HG03558 (cell line): Measurements from ENCODE around the gene AP1G2.
A peak's percentile ranks its signal among the peaks of the same experiment; 100 is the strongest.
"Not testable (repeated sequence)": the region's sequence is repeated elsewhere in the genome, so short reads cannot be mapped to it uniquely, and the experiment has no call there.

Experiments
- ATAC-seq: cut with Tn5 transposase; IDR thresholded peaks from one replicate; pipeline ENCODE4 v1.9.1; 2021; ENCODE audit warnings: moderate number of reproducible peaks; ENCODE audit not compliant: unreplicated experiment; ENCODE audit errors: extremely low read depth

AP1G2 gene

DNA sequence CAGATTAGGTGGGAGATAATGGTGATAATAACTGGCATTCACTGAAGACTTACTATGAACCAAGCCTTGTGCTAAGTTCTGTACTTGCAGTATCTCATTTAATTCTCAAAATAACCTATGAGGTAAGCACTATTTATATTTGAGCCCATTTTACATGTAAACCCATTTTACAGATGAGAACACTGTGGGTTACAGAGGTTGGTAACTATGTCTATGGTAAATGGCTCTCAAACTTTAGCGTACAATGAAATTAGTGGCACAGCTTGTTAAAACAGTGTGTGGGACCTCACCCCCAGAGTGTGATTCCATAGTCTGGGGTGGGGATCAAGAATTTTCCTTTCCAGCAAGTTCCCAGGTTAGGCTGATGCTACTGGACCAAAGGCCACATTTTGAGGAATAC, 33.2 kb upstream of the AP1G2 start:
- no peak for ATAC-seq

- ATAC-seq: no peak
These were observed 32.7 kb upstream of the AP1G2 start for GRCh38 chr14:23600322-23600707.

DNA sequence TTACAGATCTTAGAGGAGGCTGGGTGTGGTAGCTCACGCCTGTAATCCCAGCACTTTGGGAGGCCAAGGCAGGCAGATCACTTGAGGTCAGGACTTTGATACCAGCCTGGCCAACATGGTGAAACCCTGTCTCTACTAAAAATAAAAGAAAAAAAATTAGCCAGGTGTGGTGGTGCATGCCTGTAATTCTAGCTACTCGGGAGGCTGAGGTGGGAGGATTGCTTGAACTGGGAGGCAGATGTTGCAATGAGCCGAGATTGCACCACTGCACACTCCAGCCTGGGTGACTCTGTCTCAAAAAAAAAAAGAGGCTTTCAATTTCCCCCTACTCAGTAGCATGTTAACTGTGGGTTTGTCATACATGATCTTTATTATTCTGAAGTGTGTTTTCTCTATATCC, 26.6 kb upstream of the AP1G2 start:
- ATAC-seq: not testable (repeated sequence)

DNA sequence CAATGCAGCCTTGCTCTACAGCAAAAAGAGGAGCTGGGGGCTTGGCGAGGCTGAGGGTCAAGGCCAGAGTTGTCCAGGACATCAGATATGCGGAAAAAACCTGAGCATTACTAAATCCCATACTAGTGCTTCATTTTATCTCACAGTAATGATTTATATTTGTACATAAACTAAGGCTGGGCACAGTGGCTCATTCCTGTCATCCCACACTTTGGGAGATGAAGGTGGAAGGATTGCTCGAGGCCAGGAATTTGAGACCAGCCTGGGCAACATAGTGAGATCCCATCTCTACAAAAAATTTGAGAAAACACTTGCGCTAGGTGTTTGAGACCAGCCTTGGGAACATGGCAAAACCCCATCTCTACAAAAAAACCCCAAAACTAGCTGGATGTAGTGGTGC, 22.6 kb upstream of the AP1G2 start:
- no peak for ATAC-seq

DNA sequence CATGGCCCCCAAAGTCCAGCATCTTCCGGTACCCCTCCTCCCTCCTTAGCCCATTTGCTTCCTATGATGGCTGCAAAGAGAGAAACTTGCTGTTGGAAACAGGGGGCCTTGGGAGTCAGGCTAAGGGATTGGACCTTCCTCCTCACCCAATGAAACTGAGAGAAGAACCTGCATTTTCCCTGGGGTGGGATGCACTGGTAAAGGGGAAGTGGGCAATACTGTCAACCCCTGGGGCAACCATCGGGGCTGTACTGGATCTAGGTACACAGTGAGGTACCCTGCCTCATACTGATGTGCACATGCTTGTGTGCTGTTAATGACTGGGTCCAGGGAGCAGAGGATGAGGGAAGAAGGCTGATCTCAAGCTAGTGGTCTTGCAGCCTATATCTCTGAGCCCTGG, 22.0 kb upstream of the AP1G2 start:
- ATAC-seq: no peak

DNA sequence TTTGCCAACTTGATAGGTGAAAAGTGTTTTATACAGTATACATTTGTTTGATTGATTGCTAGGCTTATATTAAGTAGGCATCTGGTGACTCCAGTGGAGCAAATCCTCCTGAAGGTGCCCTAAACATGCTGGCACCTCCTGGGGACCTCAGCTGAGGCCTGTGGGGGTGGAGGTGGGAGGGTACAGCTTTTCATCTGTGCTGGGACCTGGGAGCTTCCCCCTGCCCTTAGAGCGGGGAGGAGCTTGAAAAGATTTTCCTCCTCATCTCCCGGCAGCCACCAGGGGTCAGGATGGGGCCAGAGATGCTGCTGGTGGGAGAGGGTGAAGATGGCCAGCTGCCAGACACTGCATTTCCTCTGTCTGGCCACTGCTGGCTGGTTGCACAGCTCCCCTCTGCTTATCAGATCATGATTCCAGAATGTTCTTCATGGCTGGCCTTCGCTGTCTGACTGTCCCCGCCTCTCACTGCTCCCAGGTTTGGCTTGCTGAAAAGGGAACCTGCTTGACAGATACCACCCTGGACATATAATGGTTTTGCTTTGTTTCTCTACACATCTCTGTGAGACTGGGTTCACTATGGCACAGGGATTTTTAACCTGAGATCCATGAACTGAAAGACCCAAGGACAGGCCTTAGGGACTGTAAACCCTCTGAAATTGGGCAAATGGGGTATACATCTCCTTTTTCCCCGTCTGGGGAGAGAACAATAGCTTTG, 21.4 kb upstream of the AP1G2 start:
- ATAC-seq: peak; percentile 87

GRCh38 chr14:23584527-23585203, 17.1 kb upstream of the AP1G2 start:
- not testable (repeated sequence) for ATAC-seq

- ATAC-seq: not testable (repeated sequence)
These were observed 16.4 kb upstream of the AP1G2 start for GRCh38 chr14:23583761-23584526.

- no peak for ATAC-seq
These were observed 15.5 kb upstream of the AP1G2 start for GRCh38 chr14:23582906-23583760.

DNA sequence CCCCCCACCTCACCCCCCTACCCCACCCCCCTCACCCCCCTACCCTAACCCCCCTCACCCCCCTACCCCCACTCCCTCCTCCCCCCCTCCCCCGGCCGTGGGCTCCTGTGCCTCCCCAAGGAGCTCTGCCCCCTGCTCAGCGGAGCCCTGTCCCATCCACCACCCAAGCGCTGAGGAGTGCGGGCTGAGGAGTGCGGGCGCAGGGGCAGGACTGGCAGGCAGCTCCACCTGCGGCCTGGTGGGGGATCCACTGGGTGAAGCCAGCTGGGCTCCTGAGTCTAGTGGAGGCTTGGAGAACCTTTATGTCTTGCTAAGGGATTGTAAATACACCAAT, 13.3 kb upstream of the AP1G2 start:
- no peak for ATAC-seq

DNA sequence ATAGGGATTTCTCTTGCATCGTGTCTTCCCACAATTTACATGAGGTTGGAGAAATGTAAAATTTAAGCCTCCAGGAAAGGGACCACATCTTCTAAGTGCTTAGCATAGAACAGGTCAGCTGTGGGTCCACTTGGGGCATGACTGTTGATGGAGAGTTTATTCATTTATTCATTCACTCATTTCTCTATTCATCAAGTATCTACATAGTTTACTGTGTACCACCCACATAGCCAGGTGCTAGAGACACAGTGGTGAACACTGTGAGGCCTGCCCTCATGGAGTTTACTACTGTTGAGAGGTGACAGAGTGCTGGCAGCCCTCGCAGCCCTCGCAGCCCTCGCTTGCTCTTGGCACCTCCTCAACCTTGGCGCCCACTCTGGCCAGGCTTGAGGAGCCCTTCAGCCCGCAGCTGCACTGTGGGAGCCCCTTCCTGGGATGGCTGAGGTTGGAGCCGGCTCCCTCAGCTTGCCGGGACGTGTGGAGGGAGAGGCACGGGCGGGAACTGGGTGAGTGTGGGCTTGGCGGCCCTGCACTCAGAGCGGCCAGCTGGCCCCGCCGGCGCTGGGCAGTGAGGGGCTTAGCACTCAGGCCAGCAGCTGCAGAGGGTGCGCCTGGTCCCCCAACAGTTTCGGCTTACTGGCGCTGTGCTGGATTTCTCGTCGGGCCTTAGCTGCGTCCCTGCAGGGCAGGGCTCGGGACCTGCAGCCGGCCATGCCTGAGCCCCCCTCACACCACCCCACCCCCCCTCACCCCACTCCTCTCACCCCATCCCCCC, 12.7 kb upstream of the AP1G2 start:
- ATAC-seq: no peak

DNA sequence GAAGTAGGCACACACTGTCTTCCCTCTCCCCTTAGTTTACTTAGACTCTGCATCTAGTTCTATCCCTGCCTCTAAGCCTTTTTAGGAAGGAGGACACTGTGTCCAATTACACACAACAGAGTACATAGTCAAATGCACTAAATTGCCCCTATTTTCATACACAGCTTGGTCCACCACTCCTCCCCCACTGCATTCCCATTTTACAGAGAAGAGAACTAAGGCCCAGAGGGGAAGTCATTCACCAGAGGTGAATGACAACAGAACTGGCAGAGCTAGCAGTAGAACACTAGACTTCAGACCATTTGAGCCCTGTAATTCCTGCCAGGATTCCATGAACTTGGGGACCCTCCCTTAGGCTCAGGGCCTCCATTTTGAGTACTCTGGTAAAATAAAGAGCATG, 12.1 kb upstream of the AP1G2 start:
- ATAC-seq: no peak

DNA sequence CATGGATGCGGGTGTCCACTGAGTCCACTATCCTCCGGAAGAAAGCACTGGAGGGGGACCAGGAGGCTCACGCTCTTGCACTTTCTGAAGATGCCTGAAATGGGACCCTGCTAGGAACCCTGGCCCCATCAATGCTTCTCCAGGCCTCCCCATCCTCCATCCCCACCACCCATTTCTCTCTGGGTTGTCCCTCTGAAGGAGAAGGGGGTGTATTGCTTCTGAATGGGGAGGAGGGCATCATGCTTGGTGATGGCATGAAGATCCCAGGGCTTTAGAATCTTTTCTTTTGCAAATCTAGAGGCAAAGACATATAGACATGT, 11.7 kb upstream of the AP1G2 start:
- ATAC-seq: no peak

DNA sequence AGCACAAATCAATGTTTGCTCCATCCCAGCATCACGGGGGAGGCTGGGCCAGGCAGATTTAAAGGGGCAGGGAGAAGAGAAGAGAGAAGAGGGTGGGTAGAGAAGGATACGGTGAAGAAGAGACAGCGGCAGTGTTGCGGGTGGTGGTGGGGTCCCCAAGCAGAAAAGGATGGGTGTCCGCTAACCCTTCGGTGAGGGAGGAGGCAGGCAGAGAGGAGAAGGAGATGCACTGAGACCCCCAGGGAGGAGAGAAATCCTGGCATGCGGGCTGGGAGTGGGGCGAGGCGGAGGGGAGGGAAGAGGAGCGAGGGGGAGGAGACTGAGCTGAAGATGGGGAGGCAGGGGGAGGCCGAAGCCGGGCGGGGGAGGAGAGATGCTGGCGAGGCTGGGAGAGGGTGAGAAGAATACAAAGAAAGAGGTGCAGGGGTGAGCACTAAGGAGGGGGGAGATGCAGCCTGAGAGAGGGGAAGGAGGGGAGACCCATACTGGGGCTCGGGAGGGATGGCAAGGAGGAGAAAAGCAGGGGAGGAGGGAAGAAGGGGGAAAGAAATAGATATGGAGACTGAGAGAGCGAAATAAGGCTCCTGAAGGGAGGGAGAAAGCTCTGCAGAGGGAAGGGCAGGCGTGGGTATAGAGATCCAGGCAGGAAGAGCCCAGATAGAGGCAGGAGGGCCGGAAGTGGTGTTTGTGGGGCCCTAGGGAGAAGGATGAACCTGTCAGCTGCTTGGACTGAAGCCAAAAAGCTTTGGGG, 11.1 kb upstream of the AP1G2 start, which contains the start of gene JPH4:
Gene JPH4, minus strand, starts transcription at position 231 of the 751 bp plus-strand sequence. CDS start 1,337 bp downstream, outside the sequence.
- ATAC-seq: no peak

DNA sequence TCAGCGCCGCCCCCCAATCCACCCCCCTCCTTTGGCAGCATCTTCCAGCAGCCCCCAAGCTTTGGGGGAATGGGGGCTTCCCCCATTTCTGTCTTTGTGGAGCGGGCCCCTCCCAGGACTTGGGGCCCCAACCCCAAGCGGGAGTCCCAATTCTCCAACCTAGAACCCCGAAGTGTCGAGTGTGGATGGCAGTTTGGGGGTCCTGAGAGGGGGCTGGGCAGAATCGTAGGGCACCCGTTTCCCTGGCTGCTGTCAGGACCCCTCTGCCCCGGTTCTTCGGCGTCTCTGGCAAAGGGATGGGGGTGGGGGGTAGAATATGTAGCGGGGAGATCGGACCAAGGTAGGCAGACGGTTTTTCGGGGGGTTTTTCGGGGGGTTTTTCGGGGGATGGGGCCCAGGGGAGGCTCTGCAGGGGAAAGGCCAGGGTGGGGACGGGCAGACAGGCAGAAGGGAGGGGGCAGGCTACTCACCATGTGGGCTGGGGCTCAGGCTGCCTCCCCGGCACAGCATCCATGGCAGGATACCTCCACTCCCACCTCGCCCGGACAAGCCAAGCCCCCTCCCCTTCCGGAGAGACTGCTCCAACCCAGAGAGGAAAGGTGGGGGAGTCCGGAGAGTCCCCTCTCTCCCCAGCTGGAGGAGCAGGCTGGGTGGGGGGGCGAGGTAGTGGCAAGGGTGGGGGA, 10.3 kb upstream of the AP1G2 start:
- ATAC-seq: no peak

- no peak for ATAC-seq
These were observed 9.6 kb upstream of the AP1G2 start for GRCh38 chr14:23577004-23577681.

GRCh38 chr14:23573384-23574015, 5.9 kb upstream of the AP1G2 start:
- no peak for ATAC-seq

DNA sequence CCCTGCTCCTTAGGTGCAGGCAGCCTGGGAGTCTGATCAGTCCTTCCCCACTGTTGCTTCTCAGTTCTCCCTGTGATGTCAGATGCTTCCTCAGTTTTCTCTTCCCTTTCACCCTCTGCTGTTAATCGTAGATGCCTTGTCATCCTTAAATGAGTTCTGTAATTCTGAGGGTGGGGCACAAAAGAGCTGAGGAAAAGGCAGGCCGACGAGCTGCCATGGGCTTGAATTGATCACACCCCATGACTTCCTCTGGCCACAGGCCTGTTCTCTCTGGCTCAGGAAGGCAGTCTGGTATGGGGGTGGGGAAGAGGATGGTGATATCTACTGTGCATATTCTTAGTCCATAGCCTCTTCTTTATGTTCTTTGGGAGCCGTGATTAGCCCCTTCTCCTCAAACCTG, 5.2 kb upstream of the AP1G2 start:
- ATAC-seq: no peak
